HG03159 (cell line): ENCODE data around the gene MPO.

Source experiments
- ATAC-seq: cut with Tn5 transposase; IDR thresholded peaks from one replicate; pipeline ENCODE4 v1.9.1; 2021; ENCODE audit warnings: mild to moderate bottlenecking, moderate library complexity; ENCODE audit not compliant: unreplicated experiment

MPO gene

DNA sequence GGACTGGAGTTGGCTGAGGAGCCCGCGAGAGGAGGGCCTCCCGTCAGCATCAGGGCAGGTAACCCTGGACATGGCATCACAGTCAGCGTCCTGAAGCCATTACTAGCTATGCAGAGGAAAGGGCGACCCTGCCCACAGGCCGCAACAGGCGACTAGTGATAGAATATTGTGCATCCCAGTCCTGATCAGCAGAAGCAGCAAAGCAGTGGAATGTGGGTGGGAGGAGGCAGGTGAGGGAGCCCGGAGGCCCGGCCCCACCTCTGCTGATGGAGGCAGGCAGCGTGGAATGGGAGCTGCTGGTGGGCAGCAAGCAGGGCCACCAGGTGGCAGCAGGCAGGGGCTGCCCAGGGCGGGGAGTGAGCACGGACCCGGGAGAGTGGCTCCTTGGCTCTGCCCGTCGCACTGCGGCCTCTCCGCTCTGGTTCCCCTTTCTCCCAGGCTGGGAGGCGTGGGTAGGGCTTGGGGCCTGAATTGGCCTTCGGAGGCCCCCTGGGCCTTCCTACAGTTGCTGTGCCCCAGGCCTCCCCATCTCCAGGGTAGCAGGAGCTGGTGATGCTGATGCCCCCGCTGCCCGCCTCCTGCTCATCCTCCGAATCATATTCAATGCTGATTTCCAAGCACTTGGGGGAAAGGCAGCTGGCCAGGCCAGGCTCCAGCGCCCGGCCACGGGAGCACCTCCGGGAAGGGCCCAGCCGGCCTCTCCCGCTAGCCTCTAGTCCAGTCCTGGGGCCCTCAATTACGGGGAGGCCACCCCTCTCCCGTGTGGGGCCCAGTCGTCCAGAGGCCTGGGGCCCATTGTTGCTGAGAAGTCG, 27.6 kb upstream of the MPO start:
- no peak for ATAC-seq

DNA sequence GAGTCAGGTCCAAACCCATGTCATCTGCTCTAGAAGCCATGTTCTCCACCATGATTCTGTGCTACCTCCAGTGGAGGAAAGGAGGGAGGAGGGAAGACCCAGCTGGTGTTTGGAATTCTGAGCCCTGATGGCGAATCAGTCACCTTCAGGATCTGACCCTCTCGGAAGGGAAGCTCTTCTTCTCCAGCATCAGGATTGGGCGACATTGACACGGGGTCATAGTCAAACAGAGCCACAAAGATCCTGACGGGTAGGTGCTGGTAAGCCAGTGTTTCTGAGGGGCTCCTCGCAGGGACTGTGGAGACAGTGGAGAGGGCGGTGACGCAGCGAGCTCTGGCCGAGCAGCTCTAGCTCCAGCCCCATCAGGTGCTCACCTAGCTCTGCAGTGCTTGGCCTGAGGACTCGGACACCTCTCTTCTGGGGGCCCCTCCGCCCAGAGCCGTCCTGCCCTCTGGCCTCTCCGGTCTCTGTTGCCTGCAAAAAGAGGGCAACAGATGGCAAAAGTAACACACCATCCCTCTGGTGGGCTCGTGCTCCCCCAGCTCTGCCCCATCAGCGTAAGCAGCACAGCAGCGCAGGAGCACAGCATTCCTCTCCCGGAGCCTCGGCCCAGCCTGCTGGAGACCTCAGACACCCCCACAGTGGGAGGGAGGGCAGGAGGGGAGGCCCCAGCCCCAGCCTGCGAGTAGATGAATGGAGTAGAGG, 26.9 kb upstream of the MPO start:
- ATAC-seq = no peak

DNA sequence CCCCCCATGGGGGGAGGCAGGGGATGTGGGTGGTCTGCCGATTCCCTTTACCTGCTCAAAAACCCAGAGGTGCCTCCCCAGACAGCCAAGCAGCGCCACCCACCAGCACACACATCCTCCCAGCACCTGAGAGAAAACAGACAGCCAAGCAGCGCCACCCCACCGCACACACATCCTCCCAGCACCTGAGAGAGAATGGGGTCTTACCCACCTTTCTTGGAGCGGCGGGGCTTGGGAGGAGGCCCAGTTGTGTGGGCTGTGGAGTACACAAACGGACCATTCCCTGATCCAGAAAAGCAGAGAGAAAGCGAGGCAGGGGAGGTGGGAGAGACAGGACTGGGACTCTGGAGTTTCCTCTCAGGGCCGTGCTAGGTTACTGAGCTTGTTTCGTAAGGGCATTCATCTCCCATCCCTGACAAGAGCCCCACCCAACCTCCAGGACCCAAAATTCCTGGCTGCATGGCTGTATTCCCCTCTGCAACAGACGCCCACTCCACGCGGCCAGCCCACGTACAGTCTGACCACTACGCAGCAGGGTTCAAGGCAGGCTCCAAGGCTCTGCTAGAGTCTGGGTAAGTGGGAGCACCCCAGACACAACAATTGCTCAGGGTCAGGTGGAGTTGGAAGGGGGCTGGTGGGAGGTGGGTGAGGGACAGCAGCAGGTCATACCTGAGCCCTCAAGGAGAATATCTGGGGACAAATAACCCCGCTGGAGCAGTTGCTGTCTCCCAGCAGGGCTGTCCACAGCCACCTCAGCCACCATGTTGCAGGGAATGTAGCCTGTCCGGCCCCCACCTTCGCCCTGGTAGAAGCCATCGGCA, 25.6 kb upstream of the MPO start:
- ATAC-seq = no peak

DNA sequence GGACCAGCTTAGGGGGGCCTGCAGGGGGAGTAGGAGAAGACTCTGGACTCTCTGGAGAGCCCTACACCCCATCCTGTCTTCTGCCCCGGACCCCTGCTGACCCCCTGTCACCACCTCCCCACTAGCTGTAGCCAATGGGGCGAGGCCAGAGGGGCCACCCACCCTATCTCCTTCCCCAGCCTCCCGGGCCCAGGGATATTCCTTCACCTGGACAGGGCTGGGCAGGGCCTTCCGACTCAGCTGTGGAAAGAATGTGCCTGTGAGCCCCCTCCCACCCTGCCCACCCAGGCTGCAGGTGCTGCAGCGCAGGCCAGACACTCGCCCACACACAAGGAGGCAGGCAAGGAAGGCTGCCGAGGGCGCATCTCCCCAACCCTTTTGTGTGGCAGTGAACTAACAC, 24.9 kb upstream of the MPO start:
- no peak for ATAC-seq

DNA sequence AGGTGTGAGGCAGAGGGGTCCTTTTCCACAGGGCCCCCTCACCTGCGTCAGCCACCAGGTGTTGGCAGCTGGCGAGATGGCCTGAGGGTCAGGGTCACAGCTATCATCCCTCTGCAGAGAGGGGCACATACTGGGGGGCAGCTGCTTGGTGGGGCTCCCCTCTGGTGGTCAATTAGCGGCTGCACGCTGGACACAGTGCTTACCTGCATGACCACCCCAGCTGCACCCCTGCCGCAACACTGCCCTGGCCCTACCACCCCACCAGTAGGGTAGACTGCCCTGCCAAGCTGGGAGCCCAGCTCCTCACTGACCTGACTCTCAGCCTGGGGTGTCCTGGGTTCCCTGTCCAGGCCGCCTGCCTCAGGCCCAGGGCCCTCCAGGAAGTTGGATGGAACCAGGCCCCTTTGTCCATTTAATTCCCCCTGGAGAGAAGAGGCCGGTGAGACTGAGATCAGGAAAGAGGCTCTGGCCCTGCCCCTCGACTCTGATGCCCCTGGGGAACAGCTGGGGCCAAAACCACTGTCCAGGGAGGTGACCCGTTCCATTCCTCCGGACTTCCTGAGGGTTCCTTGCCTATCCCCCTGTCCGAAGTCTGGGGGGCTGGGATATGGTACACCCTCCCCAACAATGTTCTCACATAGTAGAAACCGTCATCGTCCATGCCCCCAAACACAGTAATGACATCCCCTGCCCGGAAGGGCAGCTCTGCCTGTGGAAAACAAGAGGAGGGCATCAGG, 24.2 kb upstream of the MPO start:
- ATAC-seq = no peak

DNA sequence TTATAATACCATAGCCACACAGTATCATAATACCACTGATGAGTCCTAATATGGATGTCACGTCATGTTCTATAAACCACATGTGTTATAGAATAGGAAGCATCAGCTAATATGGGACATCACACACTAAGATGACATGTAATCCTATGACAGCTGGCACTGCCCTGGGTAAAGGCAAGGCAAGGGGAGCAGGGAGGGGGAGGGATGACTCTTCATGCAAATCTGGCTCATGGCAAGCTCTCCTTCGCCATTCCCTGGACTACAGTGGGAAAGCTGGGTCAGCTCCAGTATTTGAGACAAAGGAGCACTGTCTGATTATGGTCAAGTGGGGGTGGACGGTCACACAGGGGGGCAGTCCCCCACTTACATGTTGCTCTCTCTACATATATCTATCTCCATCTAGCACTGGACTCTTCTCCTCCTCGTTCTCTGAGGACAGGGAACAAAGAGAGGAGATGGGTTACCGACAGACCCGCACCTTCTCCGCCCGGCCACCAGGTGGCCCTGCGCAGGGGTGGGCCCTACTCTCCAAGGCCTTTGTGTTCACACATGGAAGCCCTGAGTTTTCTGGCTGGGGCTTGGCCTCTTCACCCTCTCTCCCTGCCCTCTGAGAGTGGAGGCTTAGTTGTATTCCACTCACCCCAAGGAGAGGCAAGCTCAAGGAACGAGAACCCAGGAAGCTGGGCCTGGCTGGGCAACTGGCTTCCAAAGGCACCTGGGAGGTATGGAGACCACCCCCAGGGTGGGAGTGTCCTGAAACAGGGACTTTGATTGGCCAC, 23.4 kb upstream of the MPO start:
- ATAC-seq = no peak

DNA sequence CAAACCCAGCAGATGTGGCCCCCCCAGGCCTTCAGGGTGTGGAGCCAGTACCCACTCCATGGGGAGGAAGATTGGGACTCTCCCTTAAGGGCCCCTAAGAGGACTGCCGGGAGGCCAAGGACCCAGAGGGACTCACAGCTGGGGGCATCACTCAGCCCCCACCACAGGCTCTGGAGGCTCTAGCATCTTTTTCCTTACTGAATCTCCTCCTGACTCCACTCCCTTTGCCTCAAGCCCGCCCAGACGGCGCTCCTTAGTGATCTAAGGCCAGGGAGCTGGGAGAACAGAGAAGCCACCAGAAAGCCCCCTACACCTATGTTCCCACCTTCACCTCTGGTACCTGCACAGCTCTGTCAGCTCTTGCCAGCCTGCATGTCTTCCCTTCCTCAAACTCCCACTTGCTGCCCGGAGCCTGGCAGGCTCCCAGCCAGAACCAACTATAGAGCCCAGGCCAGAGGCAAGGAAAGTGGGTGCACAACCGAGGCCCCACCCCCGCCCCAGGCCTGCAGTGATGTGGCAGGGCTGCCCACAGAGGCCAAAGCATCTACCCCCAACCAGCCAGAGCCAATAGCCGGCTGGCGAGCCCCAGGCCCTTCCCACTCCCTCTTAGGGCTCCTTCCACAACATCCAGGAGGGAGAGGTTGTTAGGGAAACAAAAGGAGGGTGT, 22.3 kb upstream of the MPO start:
- ATAC-seq = no peak

DNA sequence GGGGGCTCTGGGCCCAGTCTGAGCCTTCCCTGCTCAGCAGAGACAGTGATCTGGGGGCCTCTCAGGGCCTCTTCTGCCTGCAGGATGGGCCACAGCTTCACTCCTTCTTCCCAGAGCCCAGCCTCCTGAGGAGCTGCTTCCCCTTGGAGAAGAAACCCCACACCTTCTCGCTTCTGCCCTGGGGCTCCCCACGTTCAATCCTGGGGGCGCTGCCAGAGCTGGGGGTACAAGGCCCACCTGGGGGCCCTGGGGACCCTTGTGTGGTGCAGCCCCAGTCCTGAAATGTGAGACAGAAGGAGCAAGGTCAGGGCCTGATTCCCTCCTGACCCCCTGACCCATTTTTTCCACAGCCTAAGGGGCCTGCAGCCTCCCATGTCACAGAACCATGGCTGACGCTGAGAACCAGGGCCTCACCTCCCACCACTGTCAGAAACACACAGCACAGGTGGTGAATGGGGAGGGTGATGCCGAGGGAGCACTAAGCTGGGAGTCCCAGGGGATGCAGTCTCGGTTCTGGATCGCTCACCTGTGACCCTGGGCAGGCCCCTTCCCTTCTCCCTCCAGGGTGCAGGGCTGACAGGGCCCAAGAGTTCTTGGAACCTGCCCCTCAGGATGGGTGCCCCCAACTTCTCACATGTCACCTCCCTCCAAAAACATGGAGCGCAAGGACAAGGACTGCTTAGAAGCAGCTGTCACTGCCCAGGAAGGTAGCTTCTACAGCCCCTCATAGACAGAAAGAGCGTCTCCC, 21.6 kb upstream of the MPO start:
- ATAC-seq = no peak

DNA sequence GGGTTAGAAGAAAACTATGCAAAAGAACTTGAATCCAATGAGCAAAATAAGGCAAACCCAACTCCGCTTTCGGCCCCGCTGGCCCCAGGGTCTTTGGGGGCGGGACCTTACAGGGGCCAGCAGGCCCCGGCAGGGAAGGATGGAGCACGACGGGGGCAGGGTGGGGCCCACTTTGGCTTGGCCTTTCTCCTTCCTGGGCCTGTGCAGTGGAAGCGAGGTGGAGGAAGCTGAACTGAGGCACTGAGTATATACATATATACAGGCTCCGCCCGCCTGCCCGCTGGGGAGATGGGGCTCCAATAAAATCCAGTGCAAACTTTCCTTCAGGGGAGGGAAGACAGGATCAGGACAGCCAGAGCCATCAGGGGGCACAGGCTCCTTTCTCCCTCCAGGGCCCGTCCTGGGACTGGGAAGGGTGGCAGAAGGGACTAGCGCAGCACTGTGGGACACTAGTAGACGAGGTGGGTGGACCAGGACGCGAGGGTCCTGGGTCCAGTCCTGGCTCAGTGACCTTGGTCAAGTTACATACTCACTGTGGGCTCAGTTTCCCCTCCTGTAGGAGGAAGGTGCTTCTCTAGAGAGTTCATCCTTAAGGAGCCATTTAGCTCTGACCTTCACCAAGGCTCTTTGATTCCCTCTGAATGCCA, 20.9 kb upstream of the MPO start:
- ATAC-seq = no peak

DNA sequence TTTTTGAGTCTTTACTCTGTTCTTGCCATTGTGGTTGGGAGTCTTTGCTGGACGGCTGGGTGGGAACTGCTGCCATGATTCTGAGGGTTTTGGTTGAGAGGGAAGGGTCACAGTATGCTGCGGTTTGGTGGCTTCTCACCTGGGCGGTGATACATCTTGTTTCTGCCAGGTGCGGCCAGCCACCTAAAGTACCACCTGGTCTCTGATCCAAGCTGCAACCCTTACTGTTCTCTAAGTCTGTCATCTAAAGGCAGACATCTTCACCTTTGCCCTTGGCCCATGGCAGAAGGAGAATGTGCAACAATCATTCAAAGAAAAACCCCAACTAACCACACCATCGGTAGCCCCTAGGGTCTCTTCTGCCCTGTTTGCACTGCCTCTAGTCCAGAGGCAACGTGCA, 19.6 kb upstream of the MPO start:
- ATAC-seq = no peak

DNA sequence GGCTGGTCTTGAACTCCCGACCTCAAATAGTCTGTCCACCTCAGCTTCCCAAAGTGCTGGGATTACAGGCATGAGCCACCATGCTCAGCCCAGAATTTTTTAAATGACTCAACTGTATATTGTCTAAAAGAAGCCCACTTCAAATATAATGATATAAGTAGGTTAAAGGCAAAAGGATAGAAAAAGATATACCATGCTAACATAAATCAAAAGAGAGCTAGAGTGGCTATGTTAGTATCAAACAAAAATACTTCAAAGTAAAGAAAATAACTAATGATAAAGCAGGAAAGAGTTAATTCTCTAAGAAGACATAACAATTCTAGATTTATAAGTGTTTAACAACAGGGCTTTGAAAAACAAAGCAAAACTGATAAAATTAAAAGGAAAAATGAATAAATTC, 13.3 kb upstream of the MPO start:
- no peak for ATAC-seq

DNA sequence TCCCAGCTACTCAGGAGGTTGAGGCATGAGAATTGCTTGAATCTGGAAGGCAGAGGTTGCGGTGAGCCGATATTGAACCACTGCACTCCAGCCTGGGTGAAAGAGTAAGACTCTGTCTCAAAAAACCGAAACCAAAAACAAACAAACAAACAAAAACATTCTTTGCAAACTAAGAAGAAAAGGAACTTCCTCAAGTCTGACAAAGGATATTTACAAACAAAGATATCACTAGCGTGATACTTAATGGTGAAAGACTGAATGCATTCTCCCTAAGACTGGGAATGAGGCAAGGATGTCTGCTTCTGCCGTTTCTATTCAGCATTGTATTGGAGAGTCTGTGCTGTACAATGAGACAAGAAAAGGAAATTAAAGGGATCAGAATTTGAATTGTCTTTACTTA, 10.5 kb upstream of the MPO start:
- ATAC-seq = no peak

DNA sequence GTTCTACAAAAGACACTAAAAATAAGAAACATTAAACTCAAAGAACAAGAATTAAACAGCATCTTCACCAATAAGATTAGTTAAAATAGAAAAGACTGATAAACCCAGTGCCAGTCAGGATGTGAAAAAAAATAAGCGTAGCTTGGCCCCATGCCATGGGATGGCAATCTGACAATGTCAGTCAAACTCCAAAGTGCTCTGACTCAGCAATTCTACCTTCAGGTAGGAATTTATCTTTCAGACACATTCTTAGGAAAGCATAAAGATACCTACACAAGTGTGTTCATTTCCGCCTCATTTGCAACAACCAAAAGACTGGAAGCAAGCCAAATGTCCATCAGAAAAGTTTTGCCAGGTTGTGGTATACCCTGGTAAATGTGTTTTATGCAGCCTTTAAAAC, 9.1 kb upstream of the MPO start:
- no peak for ATAC-seq

DNA sequence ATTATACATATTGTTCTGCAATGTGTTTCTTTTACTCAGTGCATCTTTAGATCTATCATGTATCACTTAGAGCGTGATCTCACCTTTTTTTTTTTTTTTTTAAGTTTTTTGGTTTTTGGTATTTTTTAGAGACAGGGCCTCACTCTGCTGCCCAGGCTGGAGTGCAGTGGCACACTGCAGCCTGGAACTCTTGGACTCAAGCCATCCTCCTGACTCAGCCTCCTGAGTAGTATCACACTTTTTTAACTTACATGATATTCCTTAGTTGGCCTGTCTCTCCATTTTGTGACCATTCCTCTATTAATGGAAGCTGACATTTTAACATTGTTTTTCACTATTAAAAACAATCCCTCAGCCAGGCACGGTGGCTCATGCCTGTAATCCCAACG, 4.7 kb upstream of the MPO start:
- ATAC-seq = no peak

DNA sequence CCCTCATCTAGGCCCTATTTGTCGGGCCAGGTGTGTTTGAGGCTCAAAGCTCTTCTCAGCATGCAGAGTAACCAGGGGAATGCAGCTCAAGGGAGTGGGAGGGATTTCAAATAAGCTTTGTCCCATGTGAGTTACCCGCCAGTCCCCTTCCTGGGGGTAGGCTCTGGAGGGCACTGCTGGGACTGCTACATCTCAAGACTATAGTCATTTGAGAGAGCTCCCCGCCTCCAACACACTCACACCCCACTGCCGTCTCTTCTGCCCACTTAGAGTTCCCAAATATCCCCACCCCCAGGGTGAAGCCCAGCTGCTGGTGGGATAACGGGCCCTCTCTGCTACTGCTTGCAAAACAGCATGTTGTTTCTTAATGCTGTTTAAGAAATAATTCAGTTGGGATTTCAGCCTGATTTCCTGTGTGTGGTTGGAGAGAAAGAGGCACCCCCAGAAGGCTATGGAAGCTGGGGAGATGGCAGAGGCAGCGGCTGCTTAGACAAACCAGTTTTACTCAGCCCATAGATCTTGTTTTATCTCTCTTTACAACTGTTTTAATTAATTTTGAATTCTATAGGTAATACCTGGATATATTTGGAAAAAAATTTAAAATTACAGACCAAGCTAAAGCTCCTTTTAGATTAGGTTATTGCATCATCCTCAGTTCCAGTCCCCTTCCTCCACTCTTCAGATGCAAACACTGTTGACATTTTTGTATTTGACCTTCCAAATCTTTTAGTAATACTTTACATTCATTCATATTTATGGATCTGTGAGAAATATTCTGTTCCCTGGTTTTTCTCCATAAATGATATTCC, 4.1 kb upstream of the MPO start:
- ATAC-seq = no peak

DNA sequence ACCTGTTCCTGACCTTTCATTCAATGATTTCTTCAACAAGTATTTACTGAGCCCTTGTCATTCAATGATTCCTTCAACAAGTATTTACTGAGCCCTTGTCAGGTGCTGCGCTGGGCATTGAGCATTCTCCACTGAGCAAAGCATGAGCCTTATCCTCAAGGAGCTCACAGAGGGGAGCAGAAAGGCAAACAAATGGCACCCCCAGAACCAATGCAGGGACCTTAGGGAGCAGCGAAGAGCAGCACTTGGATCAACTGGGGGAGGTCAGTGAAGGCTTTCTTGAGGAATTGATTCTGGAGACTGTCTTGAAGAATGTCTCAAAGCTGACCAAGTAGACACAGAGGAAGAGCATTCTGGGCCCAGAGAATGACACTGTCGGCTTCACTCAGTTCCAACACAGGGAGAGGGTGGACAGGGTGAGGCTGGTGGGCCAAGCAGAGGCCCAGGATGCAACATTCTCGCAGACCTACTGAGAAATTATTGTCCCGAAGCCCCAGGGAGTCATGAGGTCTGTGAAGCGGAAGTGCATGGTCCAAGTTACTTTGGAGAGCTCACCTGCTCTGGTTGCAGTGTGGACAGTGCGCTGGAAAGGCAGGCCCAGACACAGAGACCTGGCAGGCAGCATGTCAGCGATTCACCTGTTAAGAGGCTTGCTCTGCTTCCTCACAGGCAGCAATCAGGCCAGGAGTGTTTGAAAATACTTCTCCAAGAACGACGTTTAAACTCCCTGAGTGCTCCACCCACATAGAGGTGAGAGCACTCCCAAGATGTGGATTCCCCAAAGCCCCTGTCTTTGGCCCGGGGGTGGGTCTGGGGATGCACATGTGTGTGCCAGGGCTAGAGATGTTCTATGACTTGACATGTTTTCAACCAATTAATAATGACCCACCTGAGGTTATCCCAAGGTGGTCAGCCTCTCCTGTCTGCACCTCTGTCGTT, 3.2 kb upstream of the MPO start:
- ATAC-seq = no peak

DNA sequence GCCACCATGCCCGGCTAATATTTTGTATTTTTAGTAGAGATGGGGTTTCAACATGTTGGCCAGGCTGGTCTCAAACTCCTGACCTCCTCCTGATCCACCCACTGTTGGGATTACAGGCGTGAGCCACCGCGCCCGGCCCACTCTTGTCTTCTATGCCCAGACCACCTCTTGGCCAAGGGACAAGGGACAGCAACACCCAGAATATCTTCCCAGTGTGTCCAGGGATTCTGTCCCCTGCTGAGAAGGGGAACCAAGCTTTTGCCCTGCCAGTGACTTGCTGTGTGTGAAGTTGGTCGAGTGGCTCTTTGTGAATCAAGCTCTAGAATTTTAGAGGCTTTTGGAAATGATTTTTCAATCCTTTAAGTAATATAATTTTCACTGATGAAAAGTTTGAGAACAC, 1.7 kb upstream of the MPO start:
- no peak for ATAC-seq
